Endothelial cell of umbilical vein (primary cell): ENCODE measurements around the gene RANBP2. TPM values are rescaled to one million over a fixed set of nuclear protein-coding genes. Genes with fewer than 3 reads are reported as not detected.

Experiments
- BruUV-seq: library from RNA; stranded (reverse); fragments of 400-500 nt; replicated peaks from 2 replicates; lab custom pipeline; 2021; lab: Mats Ljungman, UMichigan
- CTCF ChIA-PET: fragments of 300-600, 350-600 bp; sonication (Branson Sonifier 250); formaldehyde crosslinking; loops from one replicate; lab custom pipeline; 2021; ENCODE audit warnings: antibody characterized with exemption, inconsistent platforms; lab: Charles Lee
- POLR2A ChIA-PET: fragments of 300-600, 350-600 bp; sonication (Branson Sonifier 250); formaldehyde crosslinking; loops from one replicate; lab custom pipeline; 2021; ENCODE audit warnings: antibody characterized with exemption, inconsistent platforms; lab: Charles Lee
- DNase-seq: peaks from one replicate; pipeline ENCODE4 v3.0.0-alpha.2; 2011; ENCODE audit warnings: low read depth, low spot score
- FAIRE-seq: peaks from 2 replicates; lab custom pipeline; 2011; peaks lifted over from hg19 to GRCh38; lab: Jason Lieb, UNC
- H2AFZ ChIP-seq: 2 replicates; pipeline ENCODE4 v1.6.0; 2012; ENCODE audit warnings: low read depth, low read length, control low read depth, inconsistent platforms
- H3K27ac ChIP-seq: 2 replicates; pipeline ENCODE4 v1.5.1; 2011; ENCODE audit warnings: low read depth, mild to moderate bottlenecking, control low read depth, low read length, moderate library complexity; ENCODE audit not compliant: insufficient read depth
- H3K27me3 ChIP-seq, 2 experiments: 2 replicates each; pipeline versions ENCODE4 v1.6.0 to v1.6.1; 2011; ENCODE audit warnings: low read length in 2 of 2, mixed read lengths in 1 of 2; ENCODE audit not compliant: control insufficient read depth in 2 of 2, insufficient read depth in 2 of 2
- H3K36me3 ChIP-seq, 2 experiments: 2 replicates in 1 of 2; 3 replicates in 1 of 2; pipeline ENCODE4 v1.5.1; 2011; ENCODE audit warnings: low read length in 2 of 2, mild to moderate bottlenecking in 1 of 2, moderate library complexity in 1 of 2; ENCODE audit not compliant: control insufficient read depth in 2 of 2, insufficient read depth in 2 of 2; ENCODE audit errors: extremely low read depth in 1 of 2
- H3K4me1 ChIP-seq: 3 replicates; pipeline ENCODE4 v1.5.1; 2011; ENCODE audit warnings: mild to moderate bottlenecking, low read length; ENCODE audit not compliant: control insufficient read depth, insufficient read depth; ENCODE audit errors: extremely low read depth
- H3K4me2 ChIP-seq: 2 replicates; pipeline ENCODE4 v1.6.1; 2011; ENCODE audit warnings: low read length, control low read depth, mixed read lengths; ENCODE audit not compliant: insufficient read depth
- H3K4me3 ChIP-seq, 3 experiments: fragments of 200-600 bp in 1 of 3; sonication (generic), shearing (Covaris generic) in 1 of 3; replicated peaks in 1 of 3; 2 replicates each; pipeline ENCODE4 v1.5.1; 2011 to 2016; ENCODE audit warnings: control low read depth in 3 of 3, low read length in 3 of 3, mild to moderate bottlenecking in 2 of 3, inconsistent platforms in 1 of 3, low read depth in 1 of 3, moderate library complexity in 1 of 3; ENCODE audit not compliant: insufficient read depth in 1 of 3
- H3K79me2 ChIP-seq: 2 replicates; pipeline ENCODE4 v1.6.0; 2012; ENCODE audit warnings: low read length, inconsistent platforms; ENCODE audit not compliant: control insufficient read depth, insufficient read depth
- H3K9ac ChIP-seq: replicated peaks from 2 replicates; pipeline ENCODE3; 2011; ENCODE audit warnings: low read length, control low read depth; ENCODE audit not compliant: insufficient read depth; ENCODE audit errors: extremely low read depth
- H3K9me1 ChIP-seq: replicated peaks from 3 replicates; pipeline ENCODE4 v1.6.0; 2011; ENCODE audit warnings: mild to moderate bottlenecking, low read length; ENCODE audit not compliant: control insufficient read depth, insufficient read depth; ENCODE audit errors: extremely low read depth
- H3K9me3 ChIP-seq: replicated peaks from 2 replicates; pipeline ENCODE4 v1.5.1; 2012; ENCODE audit warnings: low read length, inconsistent platforms; ENCODE audit not compliant: control insufficient read depth, insufficient read depth
- H4K20me1 ChIP-seq: replicated peaks from 2 replicates; pipeline ENCODE3; 2011; ENCODE audit warnings: mild to moderate bottlenecking, low read length; ENCODE audit not compliant: control insufficient read depth, insufficient read depth; ENCODE audit errors: extremely low read depth
- EZH2 ChIP-seq: IDR thresholded peaks from 2 replicates; pipeline ENCODE4 v1.6.1; 2012; ENCODE audit warnings: borderline replicate concordance, low read depth, mild to moderate bottlenecking, moderate library complexity, low read length, inconsistent platforms; ENCODE audit not compliant: severe bottlenecking
- FOS ChIP-seq: IDR thresholded peaks from 2 replicates; pipeline ENCODE4 v1.6.1; 2011; ENCODE audit warnings: mild to moderate bottlenecking, low read length, moderate library complexity, borderline replicate concordance; ENCODE audit not compliant: insufficient read depth
- GATA2 ChIP-seq: IDR thresholded peaks from 2 replicates; pipeline ENCODE4 v1.7.0; 2011; ENCODE audit warnings: low read depth, mild to moderate bottlenecking, moderate library complexity, mixed read lengths, low read length; ENCODE audit not compliant: insufficient read length, insufficient read depth
- JUN ChIP-seq: IDR thresholded peaks from 2 replicates; pipeline ENCODE4 v1.6.1; 2011; ENCODE audit warnings: borderline replicate concordance, low read depth; ENCODE audit not compliant: insufficient read length, insufficient read depth
- MYC ChIP-seq: IDR thresholded peaks from one replicate; pipeline ENCODE4 v1.6.1; 2011; ENCODE audit warnings: mild to moderate bottlenecking, low read depth, low read length
- POLR2A ChIP-seq: IDR thresholded peaks from 2 replicates; pipeline ENCODE4 v1.6.1; 2012; ENCODE audit warnings: low read depth, mild to moderate bottlenecking, control low read depth, low read length
- POLR2AphosphoS5 ChIP-seq: IDR thresholded peaks from 2 replicates; pipeline ENCODE4 v1.6.1; 2012; ENCODE audit warnings: low read depth, mild to moderate bottlenecking, control low read depth, low read length, moderate library complexity; ENCODE audit not compliant: insufficient read depth
- dilution Hi-C: fragments of 300-500 bp; cut with MboI; formaldehyde crosslinking; loops from one replicate; pipeline ENCODE4 v1.15.0; 2019; ENCODE audit warnings: low sequenced_read_pairs; ENCODE audit not compliant: extremely low pct_ligation_motif_present
- intact Hi-C: fragments of 100-400 bp; cut with micrococcal nuclease; formaldehyde crosslinking; loops from one replicate; pipeline ENCODE4 v1.10.0; 2022
- polyA plus RNA-seq, 4 experiments: library from polyadenylated mRNA; depleted of rRNA in 3 of 4; stranded (reverse) in 3 of 4; unstranded in 1 of 4; fragments of >200 nt; gene quantifications; 2 replicates each; pipeline versions ENCODE4 v1.2.1 to v1.2.3, GENCODE V29; 2011 to 2012; ENCODE audit warnings: missing spikeins in 1 of 4
- total RNA-seq: library from RNA; stranded (reverse); gene quantifications from 2 replicates; pipeline ENCODE4 v1.2.3, GENCODE V29; 2021
- TF ChIP-seq, protein P1 (sequence below), 2 donors: IDR thresholded peaks; 1 replicate in 1 of 2; 2 replicates in 1 of 2; pipeline ENCODE4 v1.5.1; 2011; ENCODE audit warnings: low read length in 2 of 2, mild to moderate bottlenecking in 2 of 2, moderate library complexity in 2 of 2, control low read depth in 1 of 2, inconsistent platforms in 1 of 2, low read depth in 1 of 2; ENCODE audit not compliant: insufficient read depth in 1 of 2; ENCODE audit errors: extremely low read depth in 1 of 2
- TF ChIP-seq, protein P2 (sequence below): IDR thresholded peaks from 2 replicates; pipeline ENCODE4 v1.6.1; 2011; ENCODE audit not compliant: insufficient read depth, insufficient read length

Gene RANBP2
- total and polyA plus RNA-seq, 2 donors (not counting 3 experiments of a cell fraction or from before 2014, with no cell fraction given), result 7.2 to 79.4 TPM

DNA sequence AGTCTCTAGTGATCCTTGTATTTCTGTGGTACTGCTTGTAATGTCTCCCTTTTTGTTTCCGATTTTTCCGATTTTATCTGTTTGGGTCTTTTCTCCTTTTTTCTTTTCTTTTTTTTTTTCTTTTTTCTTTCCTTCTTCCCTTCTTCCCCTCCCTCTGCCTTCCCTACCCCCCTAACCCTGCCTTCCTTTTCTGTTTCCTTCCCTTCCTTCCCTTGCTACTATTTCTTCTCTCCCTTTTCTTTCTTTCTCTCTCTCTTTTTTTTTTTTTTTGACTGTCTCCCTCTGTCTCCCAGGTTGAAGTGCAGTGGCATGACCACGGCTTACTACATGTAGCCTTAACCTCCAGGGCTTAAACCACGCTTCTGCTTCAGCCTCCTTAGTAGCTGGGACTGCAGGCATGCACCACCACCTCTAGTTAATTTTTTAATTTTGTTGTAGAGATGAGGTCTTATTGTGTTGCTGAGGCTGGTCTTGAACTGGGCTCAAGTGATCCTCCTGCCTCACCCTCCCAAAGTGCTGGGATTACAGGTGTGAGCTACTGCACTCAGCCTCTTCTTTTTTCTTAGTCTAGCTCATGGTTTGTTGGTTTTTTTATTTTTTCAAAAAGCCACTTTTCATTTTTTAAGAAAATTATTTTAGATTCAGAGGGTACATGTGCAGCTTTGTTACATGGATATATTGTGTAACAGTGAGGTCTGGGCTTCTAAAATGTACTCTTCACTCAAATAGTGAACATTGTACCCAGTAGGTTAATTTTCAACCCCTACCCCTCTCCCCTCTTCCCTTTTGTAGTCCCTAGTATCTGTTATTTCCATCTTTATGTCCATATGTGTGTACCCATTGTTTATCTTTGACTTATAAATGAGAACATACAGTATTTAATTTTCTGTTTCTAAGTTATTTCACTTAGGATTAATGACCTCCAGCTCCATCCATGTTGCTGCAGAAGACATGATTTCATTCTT, 92.0 kb downstream of the RANBP2 start:
- ChIA-PET POLR2A (no interaction called here), CTCF (no interaction called here)
- no peak overlapping the region for H2AFZ ChIP-seq
- H3K9me3 ChIP-seq, result no peaks in the 10 kb centered on the region
- no peaks in the 10 kb centered on the region for H3K4me1 ChIP-seq
- H3K9me1 ChIP-seq, result no peaks in the 10 kb centered on the region
- no TSS peak for BruUV-seq
- H3K27me3 ChIP-seq, result no peaks in the 10 kb centered on the region
- H3K4me3 ChIP-seq, result no peak overlapping the region
- H3K79me2 ChIP-seq, result peaks cover 19% of the 10 kb centered on the region
- intact Hi-C loops (no loop called here), dilution Hi-C loops (no loop called here)
- H4K20me1 ChIP-seq, result no peaks in the 10 kb centered on the region
- no peak overlapping the region for H3K27ac ChIP-seq
- H3K36me3 ChIP-seq, result no peaks in the 10 kb centered on the region
- H3K4me2 ChIP-seq, result no peak overlapping the region
- FAIRE-seq (no peak), DNase-seq (no peak)
- no peak overlapping the region for H3K9ac ChIP-seq
- TF ChIP-seq MYC (no peak), FOS (no peak), GATA2 (no peak), JUN (no peak), EZH2 (no peak), POLR2A (no peak), POLR2AphosphoS5 (no peak)
- TF ChIP-seq, protein P1, sequence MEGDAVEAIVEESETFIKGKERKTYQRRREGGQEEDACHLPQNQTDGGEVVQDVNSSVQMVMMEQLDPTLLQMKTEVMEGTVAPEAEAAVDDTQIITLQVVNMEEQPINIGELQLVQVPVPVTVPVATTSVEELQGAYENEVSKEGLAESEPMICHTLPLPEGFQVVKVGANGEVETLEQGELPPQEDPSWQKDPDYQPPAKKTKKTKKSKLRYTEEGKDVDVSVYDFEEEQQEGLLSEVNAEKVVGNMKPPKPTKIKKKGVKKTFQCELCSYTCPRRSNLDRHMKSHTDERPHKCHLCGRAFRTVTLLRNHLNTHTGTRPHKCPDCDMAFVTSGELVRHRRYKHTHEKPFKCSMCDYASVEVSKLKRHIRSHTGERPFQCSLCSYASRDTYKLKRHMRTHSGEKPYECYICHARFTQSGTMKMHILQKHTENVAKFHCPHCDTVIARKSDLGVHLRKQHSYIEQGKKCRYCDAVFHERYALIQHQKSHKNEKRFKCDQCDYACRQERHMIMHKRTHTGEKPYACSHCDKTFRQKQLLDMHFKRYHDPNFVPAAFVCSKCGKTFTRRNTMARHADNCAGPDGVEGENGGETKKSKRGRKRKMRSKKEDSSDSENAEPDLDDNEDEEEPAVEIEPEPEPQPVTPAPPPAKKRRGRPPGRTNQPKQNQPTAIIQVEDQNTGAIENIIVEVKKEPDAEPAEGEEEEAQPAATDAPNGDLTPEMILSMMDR (IDR thresholded peaks at IDR 0.05; ENCODE audit: extremely low read depth in 1 of 2, insufficient read depth in 1 of 2, low read depth in 1 of 2, low read length in 2 of 2), result no peak
- TF ChIP-seq, protein P2, sequence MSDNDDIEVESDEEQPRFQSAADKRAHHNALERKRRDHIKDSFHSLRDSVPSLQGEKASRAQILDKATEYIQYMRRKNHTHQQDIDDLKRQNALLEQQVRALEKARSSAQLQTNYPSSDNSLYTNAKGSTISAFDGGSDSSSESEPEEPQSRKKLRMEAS, result no peak
